Esophagus squamous epithelium (tissue), 4 donors: ENCODE data around the gene SLC45A1.

Experiments used
- POLR2A ChIP-seq, 4 donors: fragments of 450-650 bp; IDR thresholded peaks; one replicate each; pipeline ENCODE4 v1.6.1; 2017; ENCODE audit warnings: antibody characterized with exemption in 4 of 4, mild to moderate bottlenecking in 4 of 4, moderate library complexity in 3 of 4
- TF ChIP-seq, protein P1 (sequence below), 6 experiments: fragments of 450-650 bp in 4 of 6; fragments of 200-600 bp in 2 of 6; sonication (generic) in 2 of 6; IDR thresholded peaks; one replicate each; pipeline ENCODE4 v1.5.1; 2016 to 2019; ENCODE audit warnings: antibody characterized with exemption in 6 of 6, mild to moderate bottlenecking in 4 of 6, moderate library complexity in 4 of 6

DNA sequence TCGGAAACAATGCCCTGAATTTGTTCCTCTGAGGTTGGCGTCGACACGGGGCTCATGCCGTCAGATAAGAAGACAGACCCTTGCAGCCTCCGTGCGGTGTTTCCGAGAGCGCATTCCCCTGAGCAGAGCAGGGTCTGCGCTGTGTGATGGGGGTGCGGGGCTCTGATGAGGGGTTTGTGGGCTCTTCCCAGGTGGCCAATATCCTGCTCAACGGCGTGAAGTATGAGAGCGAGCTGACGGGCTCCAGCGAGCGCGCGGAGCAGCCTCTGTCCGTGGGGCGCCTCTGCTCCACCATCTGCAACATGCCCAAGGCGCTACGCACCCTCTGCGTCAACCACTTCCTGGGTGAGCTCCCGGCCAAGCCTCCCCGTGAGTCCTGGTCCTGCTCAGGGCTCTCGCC lies 17.3 kb downstream of the SLC45A1 start:
- TF ChIP-seq, protein P1, sequence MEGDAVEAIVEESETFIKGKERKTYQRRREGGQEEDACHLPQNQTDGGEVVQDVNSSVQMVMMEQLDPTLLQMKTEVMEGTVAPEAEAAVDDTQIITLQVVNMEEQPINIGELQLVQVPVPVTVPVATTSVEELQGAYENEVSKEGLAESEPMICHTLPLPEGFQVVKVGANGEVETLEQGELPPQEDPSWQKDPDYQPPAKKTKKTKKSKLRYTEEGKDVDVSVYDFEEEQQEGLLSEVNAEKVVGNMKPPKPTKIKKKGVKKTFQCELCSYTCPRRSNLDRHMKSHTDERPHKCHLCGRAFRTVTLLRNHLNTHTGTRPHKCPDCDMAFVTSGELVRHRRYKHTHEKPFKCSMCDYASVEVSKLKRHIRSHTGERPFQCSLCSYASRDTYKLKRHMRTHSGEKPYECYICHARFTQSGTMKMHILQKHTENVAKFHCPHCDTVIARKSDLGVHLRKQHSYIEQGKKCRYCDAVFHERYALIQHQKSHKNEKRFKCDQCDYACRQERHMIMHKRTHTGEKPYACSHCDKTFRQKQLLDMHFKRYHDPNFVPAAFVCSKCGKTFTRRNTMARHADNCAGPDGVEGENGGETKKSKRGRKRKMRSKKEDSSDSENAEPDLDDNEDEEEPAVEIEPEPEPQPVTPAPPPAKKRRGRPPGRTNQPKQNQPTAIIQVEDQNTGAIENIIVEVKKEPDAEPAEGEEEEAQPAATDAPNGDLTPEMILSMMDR (IDR thresholded peaks at IDR 0.05), result no peak
- no peak for TF ChIP-seq POLR2A (IDR thresholded peaks at IDR 0.05)
